KMS-11 (cell line): ENCODE measurements around the gene IL13.

Experiments used
- H2AFZ ChIP-seq: fragments of 200-600 bp; sonication (generic); 2 replicates; pipeline ENCODE4 v1.6.1; 2016; ENCODE audit warnings: antibody characterized with exemption, mixed run types, low read depth
- H3K27ac ChIP-seq: fragments of 200-600 bp; sonication (generic); 2 replicates; pipeline ENCODE4 v1.6.1; 2016; ENCODE audit warnings: mild to moderate bottlenecking, mixed run types
- H3K27me3 ChIP-seq: fragments of 200-600 bp; sonication (generic); 2 replicates; pipeline ENCODE4 v1.6.1; 2017; ENCODE audit warnings: mild to moderate bottlenecking, low read depth, mixed run types, moderate library complexity; ENCODE audit not compliant: insufficient read depth
- H3K36me3 ChIP-seq: fragments of 200-600 bp; sonication (generic); 2 replicates; pipeline ENCODE4 v1.6.1; 2017; ENCODE audit warnings: mild to moderate bottlenecking, mixed run types; ENCODE audit not compliant: insufficient read depth
- H3K4me1 ChIP-seq: fragments of 200-600 bp; sonication (generic); 2 replicates; pipeline ENCODE4 v1.6.1; 2016; ENCODE audit warnings: mild to moderate bottlenecking, low read depth, mixed run types; ENCODE audit not compliant: poor library complexity, severe bottlenecking
- H3K4me2 ChIP-seq: fragments of 200-600 bp; sonication (generic); 2 replicates; pipeline ENCODE4 v1.7.0; 2016; ENCODE audit warnings: mild to moderate bottlenecking, mixed run types
- H3K4me3 ChIP-seq: fragments of 200-600 bp; sonication (generic); IDR thresholded peaks from 2 replicates; pipeline ENCODE4 v1.6.1; 2017; ENCODE audit warnings: low read depth, low read length, mixed read lengths; ENCODE audit not compliant: insufficient read depth
- H3K79me2 ChIP-seq: fragments of 200-600 bp; sonication (generic); 2 replicates; pipeline ENCODE4 v1.6.1; 2016; ENCODE audit warnings: low read depth, mixed run types; ENCODE audit not compliant: insufficient read depth
- H3K9ac ChIP-seq: fragments of 200-600 bp; sonication (generic); 2 replicates; pipeline ENCODE4 v1.6.1; 2016; ENCODE audit warnings: mild to moderate bottlenecking, mixed run types
- H4K20me1 ChIP-seq: fragments of 200-600 bp; sonication (generic); 2 replicates; pipeline ENCODE4 v1.6.1; 2016; ENCODE audit warnings: mild to moderate bottlenecking, mixed run types; ENCODE audit not compliant: insufficient read depth
- TF ChIP-seq, protein P1 (sequence below): fragments of 200-600 bp; sonication (generic); conservative IDR thresholded peaks from 2 replicates; pipeline ENCODE4 v1.6.1; 2017; ENCODE audit warnings: low read depth, mild to moderate bottlenecking, antibody characterized with exemption, low read length, moderate library complexity, mixed read lengths

Gene IL13

DNA sequence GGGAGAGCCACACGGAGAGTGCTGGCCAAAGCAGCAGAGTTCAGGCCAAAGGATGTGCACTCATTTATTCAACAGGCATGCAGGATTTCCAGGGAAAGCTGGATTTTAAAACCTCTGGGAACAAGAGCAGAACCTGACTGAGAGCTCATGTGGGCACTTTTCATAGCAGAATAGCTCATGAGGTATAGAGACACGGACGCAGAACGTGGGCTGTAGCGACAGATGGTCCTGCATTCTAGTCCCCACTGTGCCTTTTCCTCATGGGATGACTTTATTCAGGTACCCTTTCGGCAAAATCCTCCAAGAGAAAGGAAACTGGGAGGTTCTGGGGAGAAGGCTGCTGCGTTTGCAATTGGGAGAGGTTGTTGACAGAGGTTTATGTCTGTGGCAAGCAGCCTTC is 21.2 kb downstream of the IL13 start:
- Histone ChIP-seq H4K20me1 (no peaks in the 10 kb centered on the region), H3K27ac (no peak overlapping the region), H3K4me1 (peaks cover under 1% of the 10 kb centered on the region), H2AFZ (no peak overlapping the region), H3K9ac (no peak overlapping the region), H3K27me3 (no peaks in the 10 kb centered on the region), H3K4me3 (no peak overlapping the region), H3K79me2 (no peaks in the 10 kb centered on the region), H3K4me2 (no peak overlapping the region), H3K36me3 (no peaks in the 10 kb centered on the region)
- TF ChIP-seq, protein P1, sequence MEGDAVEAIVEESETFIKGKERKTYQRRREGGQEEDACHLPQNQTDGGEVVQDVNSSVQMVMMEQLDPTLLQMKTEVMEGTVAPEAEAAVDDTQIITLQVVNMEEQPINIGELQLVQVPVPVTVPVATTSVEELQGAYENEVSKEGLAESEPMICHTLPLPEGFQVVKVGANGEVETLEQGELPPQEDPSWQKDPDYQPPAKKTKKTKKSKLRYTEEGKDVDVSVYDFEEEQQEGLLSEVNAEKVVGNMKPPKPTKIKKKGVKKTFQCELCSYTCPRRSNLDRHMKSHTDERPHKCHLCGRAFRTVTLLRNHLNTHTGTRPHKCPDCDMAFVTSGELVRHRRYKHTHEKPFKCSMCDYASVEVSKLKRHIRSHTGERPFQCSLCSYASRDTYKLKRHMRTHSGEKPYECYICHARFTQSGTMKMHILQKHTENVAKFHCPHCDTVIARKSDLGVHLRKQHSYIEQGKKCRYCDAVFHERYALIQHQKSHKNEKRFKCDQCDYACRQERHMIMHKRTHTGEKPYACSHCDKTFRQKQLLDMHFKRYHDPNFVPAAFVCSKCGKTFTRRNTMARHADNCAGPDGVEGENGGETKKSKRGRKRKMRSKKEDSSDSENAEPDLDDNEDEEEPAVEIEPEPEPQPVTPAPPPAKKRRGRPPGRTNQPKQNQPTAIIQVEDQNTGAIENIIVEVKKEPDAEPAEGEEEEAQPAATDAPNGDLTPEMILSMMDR = no peak

DNA sequence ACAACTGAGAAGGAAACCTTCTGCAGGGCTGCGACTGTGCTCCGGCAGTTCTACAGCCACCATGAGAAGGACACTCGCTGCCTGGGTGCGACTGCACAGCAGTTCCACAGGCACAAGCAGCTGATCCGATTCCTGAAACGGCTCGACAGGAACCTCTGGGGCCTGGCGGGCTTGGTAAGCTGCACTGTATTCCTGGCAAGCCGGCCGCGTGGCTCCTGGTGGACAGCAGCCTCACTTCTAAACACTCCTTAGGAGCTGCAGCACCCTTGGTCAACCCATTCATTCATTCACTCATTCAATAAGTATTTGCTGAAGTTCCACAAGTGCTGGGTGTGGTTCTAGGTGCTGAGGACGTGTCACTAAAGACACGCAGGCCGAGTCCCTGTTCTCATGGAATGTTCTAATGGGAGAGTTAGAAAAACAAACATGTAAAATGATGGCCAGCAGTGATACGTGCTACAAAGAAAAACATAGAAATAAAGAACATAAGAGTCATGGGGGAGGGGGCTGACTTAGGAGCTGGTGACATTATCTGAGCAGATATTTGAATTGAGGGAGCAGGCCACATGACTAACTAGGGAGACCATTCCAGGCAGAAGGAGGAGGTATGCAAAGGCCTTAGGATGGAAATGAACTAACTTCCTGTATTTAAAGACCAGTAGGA is 21.9 kb downstream of the IL13 start:
- Histone ChIP-seq H3K27me3 (no peaks in the 10 kb centered on the region), H4K20me1 (no peaks in the 10 kb centered on the region), H3K27ac (no peak overlapping the region), H3K36me3 (no peaks in the 10 kb centered on the region), H3K4me2 (no peak overlapping the region), H3K4me1 (peaks cover 8% of the 10 kb centered on the region), H3K79me2 (no peaks in the 10 kb centered on the region), H2AFZ (no peak overlapping the region), H3K4me3 (no peak overlapping the region), H3K9ac (no peak overlapping the region)
- TF ChIP-seq, protein P1 = no peak

DNA sequence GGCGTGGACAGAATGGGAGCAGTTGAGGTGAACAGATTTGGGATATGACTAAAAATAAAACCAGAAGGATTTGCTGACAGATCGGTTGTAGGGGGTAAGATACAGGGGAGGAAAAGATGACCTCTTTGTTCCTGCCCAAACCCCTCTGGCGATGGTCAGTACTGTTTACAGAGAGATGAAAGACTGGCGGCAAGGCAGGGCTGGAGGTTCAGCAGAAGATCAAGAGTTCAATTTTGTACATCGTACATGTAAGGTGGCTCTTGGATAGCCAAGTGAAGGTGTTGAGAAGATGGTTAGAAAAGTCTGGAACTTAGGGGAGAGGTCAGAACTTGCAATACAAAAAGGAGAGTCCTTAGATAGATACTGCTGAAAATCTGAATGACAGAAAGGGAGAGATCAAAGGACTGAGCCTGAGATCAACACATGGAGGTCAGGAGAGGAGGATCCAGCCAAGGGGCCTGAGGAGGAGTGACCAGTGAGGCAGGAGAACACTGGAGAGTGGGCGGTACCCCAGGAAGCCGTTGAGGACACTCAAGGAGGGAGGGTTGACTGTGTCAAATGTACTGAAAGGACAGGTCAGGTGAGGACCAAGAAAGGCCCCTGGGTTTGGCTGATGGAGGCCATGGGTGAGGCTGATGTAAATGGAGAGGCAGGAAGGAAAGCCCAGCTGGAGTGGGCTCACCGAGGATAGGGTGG is 23.0 kb downstream of the IL13 start:
- Histone ChIP-seq H3K79me2 (no peaks in the 10 kb centered on the region), H2AFZ (no peak overlapping the region), H3K36me3 (no peaks in the 10 kb centered on the region), H3K4me2 (no peak overlapping the region), H4K20me1 (no peaks in the 10 kb centered on the region), H3K27me3 (no peaks in the 10 kb centered on the region), H3K9ac (no peak overlapping the region), H3K4me1 (peaks cover 14% of the 10 kb centered on the region), H3K27ac (no peak overlapping the region), H3K4me3 (no peak overlapping the region)
- TF ChIP-seq, protein P1 = no peak

DNA sequence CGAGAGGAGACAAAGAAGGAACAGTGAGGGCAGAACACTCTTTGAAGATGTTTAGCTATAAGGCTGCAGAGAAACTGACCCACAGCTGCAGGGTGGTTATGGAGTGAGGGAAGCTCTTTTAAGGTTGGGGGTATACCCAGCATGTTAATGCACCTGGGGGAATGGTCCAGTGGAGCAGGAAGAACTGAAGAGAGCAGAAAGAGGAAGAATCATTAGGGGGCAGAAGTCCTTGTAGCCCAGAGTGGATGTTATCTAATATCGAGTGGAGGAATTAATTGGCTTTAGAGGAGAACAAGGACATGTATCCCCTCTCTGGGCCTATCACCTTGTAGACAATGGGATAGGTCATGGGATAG is 23.5 kb downstream of the IL13 start:
- H3K4me3 ChIP-seq = no peak overlapping the region
- no peak overlapping the region for H3K4me2 ChIP-seq
- peaks cover 14% of the 10 kb centered on the region for H3K4me1 ChIP-seq
- H3K36me3 ChIP-seq = no peaks in the 10 kb centered on the region
- H3K9ac ChIP-seq = no peak overlapping the region
- no peaks in the 10 kb centered on the region for H3K27me3 ChIP-seq
- no peak overlapping the region for H3K27ac ChIP-seq
- TF ChIP-seq, protein P1 = no peak
- H2AFZ ChIP-seq = no peak overlapping the region
- H3K79me2 ChIP-seq = no peaks in the 10 kb centered on the region
- H4K20me1 ChIP-seq = no peaks in the 10 kb centered on the region
